ENCODE data around the gene RIN3.

DNA sequence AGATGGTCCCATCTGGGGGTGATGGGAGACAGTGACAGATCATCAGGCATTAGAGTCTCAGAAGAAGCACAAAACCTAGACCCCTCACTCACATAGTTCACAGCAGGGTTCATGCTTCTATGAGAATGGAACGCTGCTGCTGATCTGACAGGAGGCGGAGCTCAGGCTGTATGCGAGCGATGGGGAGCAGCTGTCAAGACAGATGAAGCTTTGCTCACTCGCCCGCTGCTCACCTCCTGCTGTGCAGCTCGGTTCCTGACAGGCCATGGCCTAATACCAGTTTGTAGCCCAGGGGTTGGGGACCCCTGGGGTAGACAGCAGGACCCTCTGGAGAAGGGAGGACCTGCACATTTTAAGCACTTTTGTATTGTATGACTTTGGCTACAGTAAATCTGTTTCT lies 123.6 kb downstream of the RIN3 start:
- TF ChIP-seq EZH2phosphoT487 (IDR thresholded peaks at IDR 0.05; ENCODE audit: insufficient read depth, low read depth) (no peak), EZH2 (IDR thresholded peaks at IDR 0.05; ENCODE audit: insufficient read depth, poor library complexity, severe bottlenecking) (no peak)
